HG03575 (cell line): ENCODE measurements around the gene FCAMR.

Source experiments
- ATAC-seq: cut with Tn5 transposase; IDR thresholded peaks from one replicate; pipeline ENCODE4 v1.9.1; 2021; ENCODE audit not compliant: unreplicated experiment, insufficient number of reproducible peaks, low FRiP score; ENCODE audit errors: extremely low read depth

FCAMR gene

DNA sequence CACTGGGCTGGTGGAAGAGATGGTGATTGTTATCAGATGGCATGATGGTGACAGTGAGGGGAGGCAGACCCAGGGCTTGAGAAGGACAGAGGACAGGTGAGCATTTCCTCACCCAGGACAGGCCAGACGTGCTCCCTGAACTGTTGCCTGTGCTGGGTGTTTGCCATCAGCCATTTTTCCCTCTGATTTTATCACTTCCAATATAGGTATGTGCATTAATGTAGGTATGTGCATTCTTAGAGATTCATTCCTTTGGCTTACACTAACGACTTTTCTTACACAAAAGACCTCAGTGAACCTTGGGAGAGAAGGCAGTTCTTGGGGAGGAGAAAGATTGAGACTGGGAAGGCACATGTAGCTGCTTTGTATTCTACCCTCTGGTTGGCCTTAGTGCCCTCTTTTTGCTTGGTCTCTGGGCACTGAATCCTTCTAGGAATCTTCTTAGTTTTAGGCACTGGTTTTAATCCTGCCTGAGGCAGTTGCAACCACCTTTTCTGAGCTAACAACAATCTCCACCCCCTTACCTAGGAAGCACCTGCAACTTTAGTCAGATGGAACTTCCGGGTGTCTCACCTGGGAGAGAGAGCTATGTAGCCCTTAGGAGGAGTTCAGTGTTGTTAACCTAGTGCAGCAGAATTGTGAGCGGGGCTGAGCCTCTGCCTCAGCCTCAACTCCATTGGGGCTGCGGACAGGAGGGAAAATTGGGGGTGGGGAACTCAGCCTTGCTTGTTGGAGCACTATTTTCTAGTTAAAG lies 31.4 kb upstream of the FCAMR start:
- ATAC-seq: no peak

DNA sequence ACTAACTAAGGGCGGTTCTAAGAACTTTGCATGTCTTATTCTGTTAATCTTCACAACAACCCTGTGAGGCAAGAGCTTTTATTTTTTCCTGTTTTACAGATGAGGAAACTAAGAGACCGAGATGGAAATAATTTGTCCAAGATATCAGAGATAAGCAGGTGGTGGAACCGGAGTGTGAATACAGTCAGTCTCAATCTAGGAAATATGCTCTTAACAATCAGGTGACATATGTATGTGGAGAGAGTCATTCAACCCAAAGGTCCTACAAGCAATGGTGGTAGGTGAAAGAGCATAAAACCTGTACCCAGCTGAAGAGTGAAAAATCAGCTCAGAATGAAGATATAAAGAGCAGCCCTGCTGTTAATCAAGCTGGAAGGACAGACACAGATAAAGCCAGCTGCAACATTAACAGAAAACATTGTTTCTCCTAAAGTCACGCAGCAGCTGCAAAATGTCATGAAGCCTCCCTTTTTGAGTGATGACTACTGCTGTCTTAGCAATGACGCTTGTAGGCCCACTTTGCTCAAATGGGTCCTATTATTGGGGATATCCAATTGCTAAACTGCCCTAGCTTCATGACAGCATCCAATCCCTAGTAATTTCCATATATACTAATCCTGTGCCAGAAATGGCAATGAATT lies 30.5 kb upstream of the FCAMR start:
- no peak for ATAC-seq

DNA sequence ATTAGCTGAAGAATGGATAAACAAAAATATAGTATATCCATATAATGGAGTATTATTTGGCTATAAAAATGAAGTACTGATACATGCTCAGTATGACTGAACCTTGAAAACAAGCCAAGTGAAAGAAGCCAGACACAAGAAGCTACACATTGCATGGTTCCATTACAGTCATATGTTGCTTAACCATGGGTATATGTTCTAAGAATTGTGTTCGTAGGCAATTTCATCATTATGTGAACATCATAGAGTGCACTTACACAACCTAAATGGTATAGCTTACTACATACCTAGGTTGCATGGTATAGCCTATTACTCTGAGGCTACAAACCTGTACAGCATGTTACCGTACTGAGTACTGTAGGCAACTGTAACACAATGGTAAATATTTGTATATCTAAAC lies 28.6 kb upstream of the FCAMR start:
- no peak for ATAC-seq

DNA sequence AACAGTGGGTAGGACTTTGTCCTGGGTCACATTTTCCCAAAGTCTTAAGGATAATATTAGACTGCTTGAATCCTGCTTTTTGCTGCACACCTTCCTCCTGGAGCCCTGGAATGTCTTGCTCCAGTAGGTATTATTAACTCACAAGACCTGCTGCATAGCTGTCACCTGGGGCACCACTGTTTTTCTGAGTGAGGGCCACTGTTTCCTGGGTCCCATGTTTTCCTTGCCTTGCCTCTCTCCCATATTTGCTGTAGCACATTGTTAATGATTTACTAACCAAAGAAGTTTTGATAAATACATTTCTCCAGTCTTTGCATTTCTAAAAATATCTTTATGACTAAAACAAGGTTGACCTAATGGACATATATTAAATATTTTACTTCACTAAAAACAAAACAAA lies 22.5 kb upstream of the FCAMR start:
- ATAC-seq: no peak

DNA sequence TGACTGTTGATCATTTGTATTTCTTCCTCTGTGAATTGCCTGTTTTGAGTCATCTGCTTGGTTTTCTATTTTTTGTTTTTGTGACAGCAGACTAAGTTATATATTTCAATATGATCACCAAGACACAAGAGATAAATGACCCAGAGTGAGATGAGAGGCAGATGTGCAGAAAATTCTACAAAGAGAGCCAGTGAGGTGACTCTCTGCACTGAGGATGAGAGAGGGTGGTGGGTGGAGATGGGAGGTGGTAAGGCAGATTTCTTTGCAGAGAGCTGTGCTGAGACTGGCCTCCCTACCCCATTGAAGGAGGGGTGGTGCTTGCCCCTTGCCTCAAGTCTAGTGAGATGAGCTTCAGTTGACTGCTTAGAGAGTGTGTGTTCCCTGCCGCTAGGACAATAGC lies 17.6 kb upstream of the FCAMR start:
- no peak for ATAC-seq

DNA sequence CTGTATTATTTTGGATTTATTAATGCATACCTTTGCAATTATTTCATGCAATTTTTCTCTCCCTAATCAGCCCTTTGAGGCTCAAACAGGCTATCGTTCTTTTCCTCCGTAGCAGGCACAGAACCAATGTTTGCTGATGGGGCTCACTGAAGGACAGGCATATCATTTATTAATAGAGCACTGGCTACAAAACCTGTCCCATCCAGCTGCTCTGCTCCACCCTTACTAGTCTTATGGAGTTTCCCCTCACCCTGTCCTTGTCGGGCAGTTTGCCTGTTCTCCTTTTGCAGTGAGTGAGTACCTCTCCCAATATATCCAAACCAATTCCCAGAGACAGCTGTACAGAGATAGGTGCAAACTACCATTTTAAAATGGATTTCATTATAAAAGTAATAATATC lies 16.6 kb upstream of the FCAMR start:
- no peak for ATAC-seq

DNA sequence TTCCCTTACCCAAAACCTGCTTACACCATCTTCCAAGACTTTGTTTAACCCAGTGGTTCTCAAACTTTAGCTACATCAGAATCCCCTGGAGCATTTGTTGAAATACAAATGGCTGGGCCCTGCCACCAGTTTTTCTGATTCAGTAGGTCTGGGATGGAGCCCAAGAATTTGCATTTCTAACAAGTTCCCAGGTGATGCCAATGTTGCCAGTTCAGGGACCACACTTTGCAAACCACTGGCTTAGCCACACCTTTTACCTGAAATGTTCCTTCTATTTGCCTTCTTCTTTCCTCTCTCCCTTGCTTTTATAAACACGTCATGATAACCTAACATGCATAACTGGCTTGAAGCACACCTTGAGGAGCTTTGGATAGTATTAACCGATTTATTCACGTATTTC lies 16.1 kb upstream of the FCAMR start:
- ATAC-seq: no peak

DNA sequence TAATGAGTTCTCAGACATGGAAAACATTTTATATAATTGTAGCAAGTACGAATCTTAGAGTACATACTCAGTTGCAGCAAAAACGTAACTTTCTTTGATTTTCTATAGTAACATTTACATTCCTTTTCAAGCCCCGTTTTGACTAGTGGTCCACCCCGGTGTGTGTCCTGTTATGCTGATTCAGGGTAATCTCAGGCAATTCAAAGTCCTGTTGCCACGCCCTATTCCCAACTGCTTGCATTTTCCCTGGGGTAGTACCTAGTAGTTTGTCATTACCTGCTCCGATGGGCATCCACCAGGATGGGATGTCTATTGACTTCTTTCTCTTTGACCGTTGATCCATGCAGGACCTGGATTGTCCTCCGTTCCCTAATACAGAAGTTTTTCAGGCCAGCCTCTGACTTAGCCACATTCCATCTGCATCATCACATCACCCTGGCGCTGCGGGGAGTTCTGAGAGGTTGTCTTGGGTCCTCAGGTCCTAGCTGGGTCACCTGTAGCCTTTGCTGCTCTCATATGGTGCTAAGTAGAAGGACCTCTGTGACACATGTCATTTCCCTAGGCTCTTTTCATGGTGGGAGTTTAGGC lies 15.0 kb upstream of the FCAMR start:
- no peak for ATAC-seq

DNA sequence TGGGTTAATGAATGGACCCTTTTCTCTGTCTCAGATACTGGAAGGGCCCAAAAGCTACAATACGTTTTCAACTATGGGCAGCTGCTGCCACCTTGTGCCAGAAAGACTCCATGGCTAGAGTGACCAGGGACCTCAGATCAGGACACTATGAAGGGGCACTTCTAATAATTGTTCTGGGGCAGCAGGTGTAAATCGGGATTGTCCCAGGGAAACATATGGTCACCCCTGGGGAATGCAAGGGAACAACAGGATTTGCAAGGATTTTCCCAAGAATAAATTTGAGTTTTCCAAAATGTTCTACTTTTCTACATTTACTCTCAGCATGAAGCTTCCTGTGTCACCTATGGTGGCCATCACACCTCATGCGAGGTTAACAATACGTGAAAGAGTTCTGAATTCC lies 12.0 kb upstream of the FCAMR start:
- no peak for ATAC-seq

DNA sequence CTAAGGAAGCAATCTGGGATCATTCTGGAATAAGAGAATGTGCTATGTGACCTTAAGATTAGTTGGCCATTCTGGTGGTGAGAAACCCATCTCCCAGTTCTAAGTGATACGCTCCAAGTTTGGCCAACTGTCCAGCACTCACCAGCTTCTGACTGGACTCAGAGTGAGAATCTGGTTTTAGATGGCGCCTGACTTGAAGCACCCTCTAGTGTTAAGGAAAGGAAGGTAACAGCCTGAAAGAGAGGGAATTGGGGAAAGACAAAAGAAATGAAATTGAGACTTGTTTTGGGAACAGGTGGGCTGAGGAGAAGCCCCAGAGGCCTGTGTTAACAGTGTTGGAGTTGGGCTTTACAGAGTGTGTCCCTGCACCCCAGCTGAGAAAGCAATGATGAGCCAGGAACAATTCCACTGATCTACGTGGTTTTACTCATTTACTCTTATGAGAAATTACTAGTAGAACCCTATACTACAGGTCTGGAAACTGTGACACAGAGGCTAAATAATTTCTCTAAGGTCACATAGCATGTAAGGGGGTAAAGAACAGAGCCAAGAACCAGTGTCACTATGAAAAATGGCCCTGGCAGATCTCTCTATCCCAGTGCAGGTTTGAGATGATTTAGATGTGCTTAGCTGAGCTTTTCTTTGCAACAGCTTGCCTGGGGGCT lies 9.3 kb upstream of the FCAMR start:
- ATAC-seq: no peak

DNA sequence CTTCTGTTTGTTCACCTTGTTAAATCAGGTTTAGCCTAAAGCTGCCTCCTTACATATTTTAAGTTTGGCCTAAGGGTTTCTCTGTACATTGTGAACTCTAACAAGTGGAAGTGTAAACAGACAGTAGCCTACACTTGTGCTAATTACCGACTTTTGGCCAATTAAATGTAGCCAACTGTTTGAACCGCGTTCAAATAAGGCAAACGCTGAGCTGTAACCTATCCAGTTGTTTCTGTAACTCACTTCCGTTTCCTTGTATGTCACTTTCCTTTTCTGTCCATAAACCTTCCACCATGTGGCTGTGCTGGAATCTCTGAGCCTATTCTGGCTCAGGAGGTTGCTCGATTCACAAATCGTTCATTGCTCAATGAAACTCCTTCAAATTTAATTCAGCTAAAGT lies 8.0 kb upstream of the FCAMR start:
- ATAC-seq: no peak

DNA sequence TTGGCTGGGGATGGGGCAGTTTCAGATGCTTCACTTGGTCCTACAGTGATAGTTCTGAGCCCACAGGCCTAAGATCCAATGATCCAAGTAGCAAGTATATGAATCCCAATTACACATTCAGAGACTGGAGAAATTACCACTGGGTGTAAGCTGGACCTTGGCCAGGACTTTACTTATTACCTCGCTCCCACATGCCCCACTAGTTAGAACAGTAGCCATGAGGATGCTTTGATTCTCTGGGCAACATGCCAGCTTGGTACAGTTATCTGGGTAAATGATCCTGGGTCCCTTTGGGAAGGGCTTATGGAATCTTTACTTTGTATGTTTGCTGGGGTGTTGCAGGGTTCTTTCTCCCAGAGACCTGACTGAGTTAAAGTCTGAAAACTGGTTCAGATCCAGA lies 5.0 kb upstream of the FCAMR start:
- ATAC-seq: no peak

DNA sequence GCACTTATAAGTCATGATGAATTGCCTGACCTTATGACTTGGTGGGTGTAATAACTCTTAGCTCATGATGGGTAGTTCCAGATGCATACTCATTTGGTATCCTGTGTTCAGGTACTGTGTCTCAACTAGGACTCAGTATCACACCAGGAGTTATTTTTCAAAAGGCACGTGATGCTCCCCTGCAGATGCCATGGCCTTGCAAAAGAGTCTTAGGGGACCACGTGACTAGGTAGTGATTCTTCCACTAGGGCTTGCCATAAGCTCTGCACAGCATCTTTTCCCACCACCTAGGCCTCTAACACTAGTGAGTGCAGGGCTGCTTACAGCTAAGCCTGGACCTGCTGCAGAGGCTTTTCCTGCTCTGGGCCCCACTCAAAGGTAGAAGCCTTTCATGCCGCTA lies 3.9 kb upstream of the FCAMR start:
- no peak for ATAC-seq

DNA sequence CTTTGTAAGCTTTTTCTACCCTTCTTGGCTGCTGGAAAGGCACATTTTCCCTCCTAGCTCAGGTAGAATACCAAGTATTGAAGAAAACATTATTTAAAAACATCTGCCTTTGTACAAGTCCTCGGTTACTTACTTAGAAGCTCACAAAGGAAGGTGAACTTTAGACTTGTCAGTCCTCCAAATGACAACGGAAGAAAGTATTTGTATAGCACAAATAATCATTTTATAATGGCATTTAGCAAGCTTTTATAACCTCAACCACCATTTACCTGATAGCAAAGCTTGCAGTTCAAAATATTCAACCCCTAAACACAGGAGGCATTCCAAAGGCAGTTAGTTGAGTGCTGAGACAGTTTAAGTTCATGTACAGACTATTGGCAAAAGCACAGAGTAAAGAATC lies 2.5 kb upstream of the FCAMR start:
- no peak for ATAC-seq

DNA sequence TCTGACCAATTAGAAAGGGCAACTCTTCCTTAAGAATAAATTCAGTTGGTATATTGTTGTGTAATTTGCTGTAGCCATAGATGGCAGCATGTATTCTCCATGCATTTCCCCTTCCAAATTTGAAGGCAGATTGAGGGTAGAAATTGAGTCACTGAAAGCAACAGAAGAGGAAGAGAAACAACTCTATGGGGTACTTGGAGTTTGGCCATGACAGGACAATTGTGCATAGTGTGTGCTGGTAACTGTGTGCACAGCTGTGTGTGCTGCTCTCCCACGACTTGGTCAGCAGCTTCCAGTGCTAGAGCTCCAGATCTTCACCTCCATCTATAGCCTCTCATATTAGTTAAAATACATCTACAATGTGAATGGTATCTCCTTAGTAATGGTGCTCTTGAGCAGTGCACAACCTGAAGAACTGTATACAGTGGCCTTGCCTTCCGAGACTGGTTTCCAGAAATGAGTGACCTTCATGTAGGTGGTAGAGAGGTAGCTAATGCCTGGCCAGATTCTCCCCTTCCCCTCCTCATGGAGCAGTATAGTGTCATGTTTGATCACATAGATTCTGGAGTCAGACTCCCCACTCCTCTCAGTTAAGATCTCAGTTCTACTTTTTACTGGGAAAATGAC lies 882 bp upstream of the FCAMR start:
- no peak for ATAC-seq

DNA sequence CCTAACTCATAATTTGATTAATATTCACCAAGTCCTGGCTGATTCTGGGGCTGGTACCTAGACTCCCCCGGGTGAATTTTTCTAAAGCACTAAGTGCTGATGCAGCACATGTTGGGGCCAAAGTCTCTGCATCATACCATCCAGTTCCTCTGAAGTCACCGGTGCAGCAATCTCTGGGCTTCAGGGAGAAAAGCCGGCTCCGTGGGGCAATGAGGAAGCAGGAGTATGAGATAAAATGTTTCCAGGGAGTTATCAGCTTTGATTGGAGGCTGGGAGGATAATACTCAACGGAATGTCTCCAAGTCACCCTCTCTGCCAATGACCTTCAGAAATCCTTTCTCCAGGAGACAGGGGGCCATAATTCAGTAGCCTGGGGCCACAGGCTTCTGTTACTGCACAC lies 1.2 kb downstream of the FCAMR start:
- ATAC-seq: no peak

DNA sequence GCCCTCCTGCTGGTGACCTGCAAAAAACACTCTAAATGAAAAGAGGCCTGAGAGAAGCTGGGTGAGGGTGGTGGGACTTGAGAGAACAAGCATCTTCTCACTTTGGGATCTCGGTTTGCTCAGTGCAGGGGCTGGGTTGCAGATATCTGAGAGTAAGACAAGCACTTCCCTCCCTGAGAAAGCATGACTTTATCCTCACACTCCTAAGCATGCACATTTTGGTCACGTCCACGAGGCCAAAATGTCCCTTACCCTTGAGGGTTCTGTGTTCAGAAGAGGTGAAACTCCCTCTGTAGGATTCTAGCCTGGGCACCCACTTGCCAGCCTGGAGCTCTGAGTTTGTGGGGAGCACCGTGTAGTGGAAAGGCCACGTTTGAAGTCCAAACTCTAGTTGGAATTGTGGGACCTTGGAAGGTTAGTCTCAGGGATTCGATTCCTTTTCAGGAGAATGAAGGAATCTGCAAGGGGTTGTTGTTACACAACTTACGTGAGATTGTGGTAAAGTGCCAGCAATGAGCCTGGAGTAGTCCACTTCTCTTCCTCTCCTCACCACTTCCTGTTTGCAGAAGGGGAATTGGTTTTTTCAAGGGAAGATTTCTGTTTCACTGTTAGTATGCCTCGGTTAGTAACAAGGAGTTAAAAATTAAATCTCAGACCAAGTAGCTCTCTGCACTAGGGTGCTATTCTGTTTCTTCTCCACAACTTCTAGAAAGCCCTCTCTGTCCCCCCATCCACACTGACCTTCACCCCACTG lies 3.0 kb downstream of the FCAMR start:
- ATAC-seq: no peak

DNA sequence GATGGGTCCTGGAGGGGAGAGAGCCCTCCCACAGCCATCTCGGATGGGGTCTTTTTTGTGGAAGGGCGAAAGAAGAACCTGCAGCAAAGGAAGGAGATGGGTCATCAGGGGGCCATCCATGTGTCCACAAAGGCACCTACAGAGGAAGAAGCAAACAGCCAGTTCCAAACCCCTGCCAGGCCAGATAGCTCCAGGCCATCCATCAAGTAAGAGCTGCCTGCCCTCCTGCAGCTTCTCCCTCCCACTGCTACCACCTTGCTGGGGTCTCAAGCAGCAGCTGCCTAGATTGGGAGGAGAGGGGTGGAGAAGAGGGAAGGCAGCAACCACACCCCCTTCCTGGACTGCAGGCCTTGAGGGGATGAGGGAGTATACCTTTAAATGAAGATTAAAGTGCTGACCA lies 4.5 kb downstream of the FCAMR start:
- no peak for ATAC-seq

DNA sequence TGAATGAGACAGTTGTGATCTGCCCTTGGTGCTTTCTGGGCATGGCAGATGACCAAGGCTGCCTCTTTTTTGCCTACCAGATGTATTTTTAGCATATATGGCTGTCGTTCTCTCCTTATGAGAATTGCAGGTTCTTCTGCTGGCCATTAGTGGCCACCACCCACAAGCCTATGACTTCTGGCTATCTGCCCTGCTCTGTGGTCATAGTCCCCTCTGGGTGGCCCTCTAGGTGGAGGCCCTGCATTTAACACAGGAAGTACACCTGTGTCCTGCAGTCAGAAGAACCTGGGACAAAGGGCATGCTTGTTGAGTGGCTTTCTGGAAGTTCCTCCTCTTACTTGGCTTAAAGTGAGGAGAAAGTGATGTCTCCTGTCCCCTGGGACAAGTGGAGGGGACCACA lies 6.5 kb downstream of the FCAMR start:
- no peak for ATAC-seq
